ENCODE measurements around the gene C2orf81.

DNA sequence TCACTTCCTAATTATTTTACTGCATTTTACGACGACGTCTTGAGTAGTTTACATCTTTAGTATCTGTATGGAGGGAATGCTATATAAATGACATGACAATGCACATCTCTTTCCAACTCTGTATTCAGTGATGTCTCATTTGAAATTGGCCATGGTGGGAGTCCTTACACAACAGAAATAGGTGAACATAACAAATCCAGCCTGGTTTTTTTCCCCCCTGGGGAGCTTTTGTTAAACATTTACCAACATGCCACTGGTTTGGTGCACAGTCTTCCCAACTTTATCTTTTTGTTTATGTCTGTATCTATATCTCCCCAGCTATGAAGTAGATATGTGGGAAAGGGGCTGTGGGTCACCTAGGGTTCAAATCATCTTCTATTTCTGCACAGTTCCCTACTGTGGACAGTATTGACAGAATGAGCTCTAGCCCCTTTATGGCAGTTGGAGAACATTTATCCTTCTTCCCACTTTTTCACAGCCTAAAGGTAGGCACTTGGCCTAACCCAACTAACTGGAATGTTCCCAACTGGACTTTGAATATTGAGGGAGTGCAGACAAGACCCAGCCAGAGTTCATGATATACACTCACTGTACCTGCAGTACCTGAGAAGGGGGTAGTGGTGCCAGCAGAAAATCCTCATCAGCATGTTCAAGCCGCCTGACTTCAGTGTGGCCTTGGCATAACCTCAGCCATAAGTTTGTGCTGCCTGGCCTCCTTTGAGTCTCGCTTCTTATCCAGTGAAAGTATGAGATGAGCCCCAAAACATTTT lies 26.0 kb upstream of the C2orf81 start:
- TF ChIP-seq YY1 (IDR thresholded peaks at IDR 0.05; ENCODE audit: low read depth, low read length) (no peak), ESRRA (IDR thresholded peaks at IDR 0.05; ENCODE audit: low read length) (no peak), MTA3 (IDR thresholded peaks at IDR 0.05; ENCODE audit: borderline replicate concordance, low read length) (no peak), RFX5 (IDR thresholded peaks at IDR 0.05; ENCODE audit: low read depth, low read length) (no peak), DPF2 (IDR thresholded peaks at IDR 0.05) (no peak), SIX5 (IDR thresholded peaks at IDR 0.05; ENCODE audit: low read depth, low read length, severe bottlenecking) (no peak), ZZZ3 (IDR thresholded peaks at IDR 0.05; ENCODE audit: control insufficient read depth, insufficient read length, low read depth) (no peak), NR2C2 (IDR thresholded peaks at IDR 0.05; ENCODE audit: borderline replicate concordance, control insufficient read depth, insufficient read length, low read depth) (no peak), POLR2AphosphoS5 (IDR thresholded peaks at IDR 0.05; ENCODE audit: low read length) (no peak), MEF2B (IDR thresholded peaks at IDR 0.05; ENCODE audit: partially characterized antibody, poor library complexity, severe bottlenecking) (no peak), BHLHE40 (IDR thresholded peaks at IDR 0.05; ENCODE audit: borderline replicate concordance in 1 of 2, low read depth in 2 of 2, low read length in 1 of 2) (no peak), NFYB (IDR thresholded peaks at IDR 0.05; ENCODE audit: insufficient read depth, low read depth, low read length) (no peak)
- TF ChIP-seq, protein P1, sequence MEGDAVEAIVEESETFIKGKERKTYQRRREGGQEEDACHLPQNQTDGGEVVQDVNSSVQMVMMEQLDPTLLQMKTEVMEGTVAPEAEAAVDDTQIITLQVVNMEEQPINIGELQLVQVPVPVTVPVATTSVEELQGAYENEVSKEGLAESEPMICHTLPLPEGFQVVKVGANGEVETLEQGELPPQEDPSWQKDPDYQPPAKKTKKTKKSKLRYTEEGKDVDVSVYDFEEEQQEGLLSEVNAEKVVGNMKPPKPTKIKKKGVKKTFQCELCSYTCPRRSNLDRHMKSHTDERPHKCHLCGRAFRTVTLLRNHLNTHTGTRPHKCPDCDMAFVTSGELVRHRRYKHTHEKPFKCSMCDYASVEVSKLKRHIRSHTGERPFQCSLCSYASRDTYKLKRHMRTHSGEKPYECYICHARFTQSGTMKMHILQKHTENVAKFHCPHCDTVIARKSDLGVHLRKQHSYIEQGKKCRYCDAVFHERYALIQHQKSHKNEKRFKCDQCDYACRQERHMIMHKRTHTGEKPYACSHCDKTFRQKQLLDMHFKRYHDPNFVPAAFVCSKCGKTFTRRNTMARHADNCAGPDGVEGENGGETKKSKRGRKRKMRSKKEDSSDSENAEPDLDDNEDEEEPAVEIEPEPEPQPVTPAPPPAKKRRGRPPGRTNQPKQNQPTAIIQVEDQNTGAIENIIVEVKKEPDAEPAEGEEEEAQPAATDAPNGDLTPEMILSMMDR (IDR thresholded peaks at IDR 0.05 in 2 of 3, conservative IDR thresholded peaks at IDR 0.05 in 1 of 3; ENCODE audit: control insufficient read depth in 2 of 3, extremely low read depth in 1 of 3, insufficient read depth in 1 of 3, low read depth in 3 of 3, low read length in 3 of 3) = no peak
- TF ChIP-seq, protein P2, sequence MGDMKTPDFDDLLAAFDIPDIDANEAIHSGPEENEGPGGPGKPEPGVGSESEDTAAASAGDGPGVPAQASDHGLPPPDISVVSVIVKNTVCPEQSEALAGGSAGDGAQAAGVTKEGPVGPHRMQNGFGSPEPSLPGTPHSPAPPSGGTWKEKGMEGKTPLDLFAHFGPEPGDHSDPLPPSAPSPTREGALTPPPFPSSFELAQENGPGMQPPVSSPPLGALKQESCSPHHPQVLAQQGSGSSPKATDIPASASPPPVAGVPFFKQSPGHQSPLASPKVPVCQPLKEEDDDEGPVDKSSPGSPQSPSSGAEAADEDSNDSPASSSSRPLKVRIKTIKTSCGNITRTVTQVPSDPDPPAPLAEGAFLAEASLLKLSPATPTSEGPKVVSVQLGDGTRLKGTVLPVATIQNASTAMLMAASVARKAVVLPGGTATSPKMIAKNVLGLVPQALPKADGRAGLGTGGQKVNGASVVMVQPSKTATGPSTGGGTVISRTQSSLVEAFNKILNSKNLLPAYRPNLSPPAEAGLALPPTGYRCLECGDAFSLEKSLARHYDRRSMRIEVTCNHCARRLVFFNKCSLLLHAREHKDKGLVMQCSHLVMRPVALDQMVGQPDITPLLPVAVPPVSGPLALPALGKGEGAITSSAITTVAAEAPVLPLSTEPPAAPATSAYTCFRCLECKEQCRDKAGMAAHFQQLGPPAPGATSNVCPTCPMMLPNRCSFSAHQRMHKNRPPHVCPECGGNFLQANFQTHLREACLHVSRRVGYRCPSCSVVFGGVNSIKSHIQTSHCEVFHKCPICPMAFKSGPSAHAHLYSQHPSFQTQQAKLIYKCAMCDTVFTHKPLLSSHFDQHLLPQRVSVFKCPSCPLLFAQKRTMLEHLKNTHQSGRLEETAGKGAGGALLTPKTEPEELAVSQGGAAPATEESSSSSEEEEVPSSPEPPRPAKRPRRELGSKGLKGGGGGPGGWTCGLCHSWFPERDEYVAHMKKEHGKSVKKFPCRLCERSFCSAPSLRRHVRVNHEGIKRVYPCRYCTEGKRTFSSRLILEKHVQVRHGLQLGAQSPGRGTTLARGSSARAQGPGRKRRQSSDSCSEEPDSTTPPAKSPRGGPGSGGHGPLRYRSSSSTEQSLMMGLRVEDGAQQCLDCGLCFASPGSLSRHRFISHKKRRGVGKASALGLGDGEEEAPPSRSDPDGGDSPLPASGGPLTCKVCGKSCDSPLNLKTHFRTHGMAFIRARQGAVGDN (IDR thresholded peaks at IDR 0.05) = no peak
